Measurements from ENCODE around the gene USP34.
"Not testable (repeated sequence)": the region's sequence is repeated elsewhere in the genome, so short reads cannot be mapped to it uniquely, and the experiment has no call there.

The USP34 gene

GRCh38 chr2:61165946-61166345, 304.9 kb downstream of the USP34 start:
- in situ Hi-C loops (cut with MboI; ENCODE audit: low sequenced_read_pairs), result no loop called here

GRCh38 chr2:61165082-61165481, 305.8 kb downstream of the USP34 start:
- in situ Hi-C loops (cut with MboI; ENCODE audit: low sequenced_read_pairs), result not testable (repeated sequence)

- in situ Hi-C loops (cut with MboI; ENCODE audit: low sequenced_read_pairs), result no loop called here
Observed at GRCh38 chr2:61162721-61163120, 308.2 kb downstream of the USP34 start.

GRCh38 chr2:61161888-61162287, 309.0 kb downstream of the USP34 start, which contains the start of gene C2orf74:
C2orf74 (plus strand) TSS chr2:61162188; CDS start chr2:61162515, 327 bp downstream.
- in situ Hi-C loops (cut with MboI; ENCODE audit: low sequenced_read_pairs), result no loop called here

- in situ Hi-C loops (cut with MboI; ENCODE audit: low sequenced_read_pairs), result no loop called here
Observed at GRCh38 chr2:61158356-61158955, 312.4 kb downstream of the USP34 start.

- in situ Hi-C loops (cut with MboI; ENCODE audit: low sequenced_read_pairs), result no loop called here
Observed at GRCh38 chr2:61157371-61158003, 313.4 kb downstream of the USP34 start.

- in situ Hi-C loops (cut with MboI; ENCODE audit: low sequenced_read_pairs), result no loop called here
Observed at GRCh38 chr2:61151436-61151835, 319.5 kb downstream of the USP34 start.

GRCh38 chr2:61149074-61149473, 321.8 kb downstream of the USP34 start:
- in situ Hi-C loops (cut with MboI; ENCODE audit: low sequenced_read_pairs), result no loop called here

GRCh38 chr2:61148091-61148490, 322.8 kb downstream of the USP34 start:
- in situ Hi-C loops (cut with MboI; ENCODE audit: low sequenced_read_pairs), result not testable (repeated sequence)

GRCh38 chr2:61145990-61146389, 324.9 kb downstream of the USP34 start:
- in situ Hi-C loops (cut with MboI; ENCODE audit: low sequenced_read_pairs), result no loop called here

GRCh38 chr2:61144697-61145268, 326.1 kb downstream of the USP34 start:
- in situ Hi-C loops (cut with MboI; ENCODE audit: low sequenced_read_pairs), result no loop called here

- in situ Hi-C loops (cut with MboI; ENCODE audit: low sequenced_read_pairs), result no loop called here
Observed at GRCh38 chr2:61141151-61141550, 329.7 kb downstream of the USP34 start.

- in situ Hi-C loops (cut with MboI; ENCODE audit: low sequenced_read_pairs), result no loop called here
Observed at GRCh38 chr2:61138859-61139258, 332.0 kb downstream of the USP34 start.

All from HL-60/S4 treated with retinoic acid at 250 ng/mL for 4 days and 3 days (cell line).